GM12892 (cell line): ENCODE measurements around the gene OR10H2.

Experiments used
- DNase-seq: peaks from one replicate; pipeline ENCODE4 v3.0.0; 2011; ENCODE audit not compliant: insufficient read length
- FAIRE-seq: peaks from 2 replicates; lab custom pipeline; 2011; peaks lifted over from hg19 to GRCh38; lab: Jason Lieb, UNC
- POLR2A ChIP-seq: IDR thresholded peaks from 2 replicates; pipeline ENCODE4 v1.6.1; 2011; ENCODE audit warnings: low read depth, low read length, control low read depth
- POLR2AphosphoS5 ChIP-seq: IDR thresholded peaks from 2 replicates; pipeline ENCODE4 v1.6.1; 2011; ENCODE audit warnings: low read depth, low read length, control low read depth
- TAF1 ChIP-seq: IDR thresholded peaks from 2 replicates; pipeline ENCODE4 v1.6.1; 2011; ENCODE audit warnings: low read depth, mild to moderate bottlenecking, control low read depth, low read length, borderline replicate concordance

OR10H2 gene

GRCh38 chr19:15775249-15775648 is 47.4 kb downstream of the OR10H2 start:
- DNase-seq = no peak
- TF ChIP-seq POLR2A = no peak
- no peak for TF ChIP-seq TAF1
- TF ChIP-seq POLR2AphosphoS5 = no peak
- no peak for FAIRE-seq

- DNase-seq = no peak
- FAIRE-seq = no peak
- no peak for TF ChIP-seq POLR2A
- no peak for TF ChIP-seq TAF1
- no peak for TF ChIP-seq POLR2AphosphoS5
Observed at GRCh38 chr19:15776264-15776663, 48.4 kb downstream of the OR10H2 start.

- FAIRE-seq = no peak
- no peak for DNase-seq
- TF ChIP-seq POLR2AphosphoS5 (no peak), POLR2A (no peak), TAF1 (no peak)
Observed at GRCh38 chr19:15776991-15777970, 49.5 kb downstream of the OR10H2 start.
